ENCODE results near the gene C19orf47. TPM values are rescaled to one million over a fixed set of nuclear protein-coding genes. Genes with fewer than 3 reads are reported as not detected.

C19orf47 gene
- total RNA-seq, 1 donor, result 9.1 TPM

DNA sequence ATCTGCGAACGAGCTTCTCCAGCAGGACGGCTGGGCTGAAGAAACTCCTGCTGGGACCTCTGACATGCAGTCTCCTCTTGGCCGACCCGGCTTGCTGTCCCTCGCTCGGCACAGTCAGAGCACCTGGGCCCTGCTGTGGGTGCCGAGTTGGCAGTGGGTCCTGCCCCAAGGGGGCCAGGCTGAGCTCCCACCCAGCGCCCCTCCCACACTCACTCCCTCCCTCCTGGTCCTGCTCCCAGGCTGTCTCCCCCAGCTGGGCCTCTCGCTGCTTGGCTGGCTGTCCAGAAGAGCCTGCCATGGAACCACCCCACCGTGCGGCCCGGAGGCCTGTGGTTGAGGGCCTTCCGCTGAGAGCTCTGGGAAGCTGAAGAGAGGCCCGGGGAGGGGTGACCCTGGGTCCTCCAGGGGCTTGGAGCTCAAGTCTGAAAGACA lies 69.1 kb downstream of the C19orf47 start:
- TF ChIP-seq, protein P1, sequence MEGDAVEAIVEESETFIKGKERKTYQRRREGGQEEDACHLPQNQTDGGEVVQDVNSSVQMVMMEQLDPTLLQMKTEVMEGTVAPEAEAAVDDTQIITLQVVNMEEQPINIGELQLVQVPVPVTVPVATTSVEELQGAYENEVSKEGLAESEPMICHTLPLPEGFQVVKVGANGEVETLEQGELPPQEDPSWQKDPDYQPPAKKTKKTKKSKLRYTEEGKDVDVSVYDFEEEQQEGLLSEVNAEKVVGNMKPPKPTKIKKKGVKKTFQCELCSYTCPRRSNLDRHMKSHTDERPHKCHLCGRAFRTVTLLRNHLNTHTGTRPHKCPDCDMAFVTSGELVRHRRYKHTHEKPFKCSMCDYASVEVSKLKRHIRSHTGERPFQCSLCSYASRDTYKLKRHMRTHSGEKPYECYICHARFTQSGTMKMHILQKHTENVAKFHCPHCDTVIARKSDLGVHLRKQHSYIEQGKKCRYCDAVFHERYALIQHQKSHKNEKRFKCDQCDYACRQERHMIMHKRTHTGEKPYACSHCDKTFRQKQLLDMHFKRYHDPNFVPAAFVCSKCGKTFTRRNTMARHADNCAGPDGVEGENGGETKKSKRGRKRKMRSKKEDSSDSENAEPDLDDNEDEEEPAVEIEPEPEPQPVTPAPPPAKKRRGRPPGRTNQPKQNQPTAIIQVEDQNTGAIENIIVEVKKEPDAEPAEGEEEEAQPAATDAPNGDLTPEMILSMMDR (IDR thresholded peaks at IDR 0.05; ENCODE audit: insufficient read depth, low read length), result peak; percentile 25
- peak overlapping the region; percentile 55 for H3K4me3 ChIP-seq (ENCODE audit: low read depth, low read length)
- DNase-seq (ENCODE audit: low read depth), result peak; percentile 79

DNA sequence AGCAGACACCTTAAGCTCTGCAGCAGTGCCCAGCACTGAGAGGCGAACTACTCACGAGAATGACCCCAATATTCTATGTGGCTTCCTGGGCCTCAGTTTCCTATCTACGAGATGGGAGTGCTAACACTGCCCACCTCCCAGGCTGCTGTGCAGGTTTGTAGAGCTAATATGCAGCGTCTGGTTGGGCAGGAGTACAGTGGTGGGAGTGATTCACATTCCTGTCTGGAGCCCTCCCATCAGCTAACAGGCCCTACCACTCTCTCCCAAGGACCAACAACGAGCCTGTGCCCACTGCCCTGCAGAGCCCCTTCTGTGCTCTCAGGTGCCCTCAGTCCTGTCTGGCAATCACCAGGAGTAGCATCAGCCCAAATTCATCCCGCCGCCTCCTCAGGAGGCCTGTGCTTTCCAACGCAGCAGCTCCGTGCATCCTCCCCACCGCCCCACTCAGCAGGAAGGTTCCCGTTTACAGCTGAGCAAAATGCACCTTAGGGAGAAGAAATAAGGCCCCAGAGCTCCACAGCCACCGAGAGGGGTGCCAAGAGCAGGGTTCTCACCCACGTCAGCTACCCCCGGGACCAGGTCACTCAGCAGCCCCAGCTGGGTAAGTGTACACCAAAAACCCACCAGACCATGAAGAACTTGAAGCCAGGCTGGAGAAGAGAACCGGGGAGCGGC lies 69.7 kb downstream of the C19orf47 start:
- H3K4me3 ChIP-seq (ENCODE audit: low read depth, low read length), result peak overlapping the region; percentile 55
- TF ChIP-seq, protein P1 (IDR thresholded peaks at IDR 0.05; ENCODE audit: insufficient read depth, low read length), result no peak
- no peak for DNase-seq (ENCODE audit: low read depth)

DNA sequence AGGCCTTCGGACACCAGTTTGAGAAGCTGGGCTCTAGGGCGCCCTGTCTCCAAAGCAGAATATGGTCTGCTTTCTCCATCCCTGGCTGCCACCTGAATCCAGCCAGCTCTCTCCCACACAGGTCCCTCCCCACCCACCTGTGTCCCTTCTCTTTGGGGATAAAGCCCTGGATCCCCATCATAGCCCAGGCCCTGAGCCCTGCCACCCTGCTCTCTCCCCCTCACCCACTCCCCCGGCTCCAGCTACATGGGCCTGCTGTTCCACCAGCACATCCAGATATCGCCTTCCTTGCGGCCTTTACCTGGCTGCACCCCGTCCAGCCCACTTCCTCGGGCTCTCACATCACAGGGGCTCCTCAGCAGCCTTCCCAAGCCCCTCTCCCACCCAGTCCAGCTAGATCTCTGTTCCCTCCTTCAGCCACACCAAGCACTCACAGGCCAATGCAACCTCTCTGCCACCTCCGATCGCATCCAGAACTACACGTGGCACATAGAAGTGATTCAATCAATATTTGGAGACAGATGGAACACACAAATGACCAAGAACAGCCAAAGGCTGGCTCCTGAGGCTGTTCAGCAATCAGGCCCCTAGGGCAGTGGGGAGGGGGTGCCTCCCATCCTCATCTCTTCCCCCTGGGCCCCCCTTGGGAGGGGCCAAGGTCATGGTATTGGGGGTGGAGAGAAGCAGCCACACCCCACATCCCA lies 70.7 kb downstream of the C19orf47 start:
- TF ChIP-seq, protein P1 (IDR thresholded peaks at IDR 0.05; ENCODE audit: insufficient read depth, low read length), result no peak
- H3K4me3 ChIP-seq (ENCODE audit: low read depth, low read length), result no peak overlapping the region
- DNase-seq (ENCODE audit: low read depth), result no peak

DNA sequence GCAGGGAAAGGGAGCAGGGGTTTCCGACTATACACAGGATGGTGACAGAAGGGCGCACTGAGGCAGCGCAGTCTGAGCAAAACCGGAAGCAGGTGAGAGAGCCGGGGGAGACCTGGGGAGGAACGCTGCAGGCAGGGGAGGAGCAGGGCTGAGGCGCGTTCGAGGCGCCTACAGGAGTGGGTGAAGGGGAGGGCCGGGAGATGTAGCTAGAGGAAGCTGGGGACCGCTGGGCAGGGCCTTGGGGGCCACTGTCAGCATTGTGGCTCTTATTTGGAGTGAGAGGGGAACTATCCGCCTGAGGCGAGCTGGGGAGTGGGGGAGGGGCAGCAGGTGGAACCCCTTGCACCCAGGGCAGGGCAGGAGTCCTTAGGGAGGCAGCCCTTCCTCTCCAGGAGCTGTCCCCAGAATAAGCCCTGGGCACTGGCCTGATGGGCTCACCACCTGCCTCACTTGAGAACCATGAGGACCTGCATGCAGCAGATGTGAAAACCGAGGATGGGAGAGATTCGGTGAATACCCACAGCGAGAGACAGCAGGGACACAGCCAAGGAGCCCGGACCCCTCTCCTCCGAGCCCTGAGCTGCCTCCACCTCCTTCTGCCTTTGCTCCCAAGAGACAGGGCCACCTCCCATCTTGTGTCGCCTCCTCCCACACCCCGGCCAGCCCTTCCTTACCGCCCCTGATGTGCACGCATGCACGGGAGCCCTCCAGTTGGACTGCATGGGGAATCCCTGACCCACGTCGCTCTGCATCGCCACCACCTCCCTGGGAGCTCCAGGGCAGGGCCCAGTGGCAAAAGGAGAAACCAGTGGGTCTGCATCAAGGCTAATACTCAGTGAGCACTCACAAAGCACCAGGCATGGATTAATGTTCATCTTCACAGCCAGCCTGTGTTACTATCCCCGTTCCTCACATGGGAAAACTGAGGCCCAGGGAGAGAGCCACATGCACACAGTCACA lies 73.3 kb downstream of the C19orf47 start:
- H3K4me3 ChIP-seq (ENCODE audit: low read depth, low read length), result no peak overlapping the region
- TF ChIP-seq, protein P1 (IDR thresholded peaks at IDR 0.05; ENCODE audit: insufficient read depth, low read length), result no peak
- DNase-seq (ENCODE audit: low read depth), result no peak

DNA sequence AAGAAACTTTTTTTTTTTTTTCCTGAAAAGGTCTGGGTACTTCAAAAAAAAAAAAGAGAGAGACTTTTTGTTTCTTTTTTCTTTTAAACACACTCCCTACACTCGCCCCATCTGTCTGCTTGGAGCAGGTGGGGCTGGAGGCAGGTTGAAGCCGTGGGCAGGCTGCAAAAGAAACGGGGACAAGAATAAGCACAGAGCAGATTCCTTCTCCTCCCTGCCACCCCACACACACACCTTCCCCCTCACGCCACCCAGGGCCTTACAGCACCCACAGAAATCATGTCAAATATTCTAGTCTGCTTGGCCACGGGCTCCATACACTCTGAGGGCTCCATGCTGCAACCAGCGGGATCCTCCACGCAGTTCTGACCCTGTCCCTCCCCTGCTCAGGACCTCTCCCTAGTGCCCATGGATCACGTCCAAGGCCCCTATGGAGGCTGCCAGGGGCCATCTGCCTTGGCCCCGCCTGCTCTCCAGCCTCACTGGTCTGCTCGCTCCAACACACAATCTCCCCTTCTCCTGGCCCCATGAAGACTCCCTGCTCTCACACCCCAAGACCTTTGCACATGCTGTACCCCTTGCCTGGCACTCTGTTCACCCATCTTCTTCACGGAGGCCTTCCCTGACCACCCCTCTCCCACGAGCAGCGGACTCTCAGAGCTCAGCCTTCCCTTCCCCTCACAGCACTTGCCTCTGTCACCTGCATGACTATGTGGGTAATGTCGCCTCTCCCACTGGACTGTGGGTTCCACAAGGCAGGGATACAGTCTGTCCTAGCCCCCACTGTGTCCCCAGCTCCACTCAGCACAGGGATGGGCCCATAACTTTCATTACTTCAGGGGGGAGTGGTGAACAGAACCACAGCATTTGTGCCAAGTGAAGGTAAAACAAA lies 74.5 kb downstream of the C19orf47 start:
- no peak for DNase-seq (ENCODE audit: low read depth)
- TF ChIP-seq, protein P1 (IDR thresholded peaks at IDR 0.05; ENCODE audit: insufficient read depth, low read length), result no peak

DNA sequence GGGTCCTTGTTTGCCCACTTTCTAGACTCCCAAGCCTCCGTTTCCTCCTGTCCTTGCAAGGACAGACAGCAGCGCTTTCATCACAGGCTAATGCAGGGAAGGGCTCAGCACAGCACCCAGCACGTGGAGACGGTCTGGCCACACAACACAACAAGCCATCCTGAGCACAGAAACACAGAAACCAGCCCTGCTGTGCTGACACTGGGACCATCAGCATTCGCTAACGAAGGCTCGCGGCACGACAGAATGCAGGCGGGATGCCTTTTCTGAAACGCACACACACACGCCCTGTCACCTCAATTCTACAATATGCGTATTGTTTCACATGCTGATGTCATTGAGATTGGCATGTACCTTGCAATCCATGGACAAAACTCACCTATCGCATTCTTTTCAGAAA lies 75.9 kb downstream of the C19orf47 start:
- TF ChIP-seq, protein P1 (IDR thresholded peaks at IDR 0.05; ENCODE audit: insufficient read depth, low read length), result no peak
- no peak for DNase-seq (ENCODE audit: low read depth)
- no peak overlapping the region for H3K4me3 ChIP-seq (ENCODE audit: low read depth, low read length)

More for the DNA sequence above, 74.5 kb downstream of the C19orf47 start:
- no peak overlapping the region for H3K4me3 ChIP-seq (ENCODE audit: low read depth, low read length)

Data from fibroblast of the aortic adventitia (primary cell).